WTC11 (cell line): ENCODE results near the gene NAT9.

Source experiments
- CTCF ChIP-seq: fragments of 200-600 bp; IDR thresholded peaks from 2 replicates; pipeline ENCODE4 v1.8.0; 2022; ENCODE audit warnings: antibody characterized with exemption
- MAX ChIP-seq: sonication (generic); formaldehyde crosslinking; IDR thresholded peaks from 2 replicates; pipeline ENCODE4 v1.8.0; 2022; ENCODE audit warnings: mild to moderate bottlenecking, missing genetic modification reagents
- MLX ChIP-seq: sonication (generic); formaldehyde crosslinking; IDR thresholded peaks from 2 replicates; pipeline ENCODE4 v1.8.1; 2023; ENCODE audit warnings: mild to moderate bottlenecking, missing genetic modification reagents, moderate library complexity
- ZNF121 ChIP-seq: sonication (generic); formaldehyde crosslinking; IDR thresholded peaks from 2 replicates; pipeline ENCODE4 v1.8.0; 2023; ENCODE audit warnings: missing genetic modification reagents

- TF ChIP-seq CTCF (no peak), MLX (CRISPR knock-in tag) (no peak), ZNF121 (CRISPR knock-in tag) (no peak), MAX (no peak)
Observed at GRCh38 chr17:74773871-74774286, 2.3 kb downstream of the NAT9 start.
